H1 (cell line): ENCODE measurements around the gene NUDT3. TPM values are rescaled to one million over a fixed set of nuclear protein-coding genes. Genes with fewer than 3 reads are reported as not detected.

Experiments
- CTCF ChIA-PET: fragments of 300-600 bp; sonication (Branson Sonifier 250); formaldehyde crosslinking; loops from one replicate; lab custom pipeline; 2021; ENCODE audit not compliant: partially characterized antibody; lab: Charles Lee
- POLR2A ChIA-PET: fragments of 300-600 bp; sonication (Branson Sonifier 250); formaldehyde crosslinking; loops from one replicate; lab custom pipeline; 2021; ENCODE audit warnings: inconsistent platforms; ENCODE audit not compliant: partially characterized antibody; lab: Charles Lee
- DNase-seq, 2 experiments: peaks; one replicate each; pipeline versions ENCODE4 v3.0.0 to v3.0.0-alpha.2; 2010 to 2022; ENCODE audit warnings: low spot score in 2 of 2, low read depth in 1 of 2, mixed read lengths in 1 of 2
- FAIRE-seq: peaks from 2 replicates; lab custom pipeline; 2011; peaks lifted over from hg19 to GRCh38; lab: Jason Lieb, UNC
- H2AFZ ChIP-seq: 2 replicates; pipeline ENCODE4 v1.8.1; 2012; ENCODE audit warnings: low read length, inconsistent platforms
- H2AK5ac ChIP-seq: 2 replicates; pipeline ENCODE4 v1.6.1; 2013; ENCODE audit warnings: low read depth, low read length
- H2BK120ac ChIP-seq: replicated peaks from 2 replicates; pipeline ENCODE3; 2013; ENCODE audit warnings: low read depth, low read length, inconsistent platforms
- H2BK12ac ChIP-seq: 2 replicates; pipeline ENCODE4 v1.6.1; 2013; ENCODE audit warnings: low read depth, low read length
- H2BK15ac ChIP-seq: 2 replicates; pipeline ENCODE4 v1.6.1; 2013; ENCODE audit warnings: low read length
- H2BK20ac ChIP-seq: 2 replicates; pipeline ENCODE4 v1.6.1; 2013; ENCODE audit warnings: low read length
- H2BK5ac ChIP-seq: 2 replicates; pipeline ENCODE4 v1.6.1; 2013; ENCODE audit warnings: low read depth, low read length
- H3K14ac ChIP-seq: 2 replicates; pipeline ENCODE4 v1.6.1; 2013; ENCODE audit warnings: inconsistent platforms; ENCODE audit not compliant: insufficient read length
- H3K18ac ChIP-seq: 2 replicates; pipeline ENCODE4 v1.6.1; 2013; ENCODE audit warnings: low read length; ENCODE audit errors: extremely low read depth
- H3K23ac ChIP-seq: 2 replicates; pipeline ENCODE4 v1.6.1; 2013; ENCODE audit warnings: inconsistent platforms; ENCODE audit not compliant: insufficient read length
- H3K23me2 ChIP-seq: 2 replicates; pipeline ENCODE4 v1.6.1; 2013; ENCODE audit warnings: low read depth, low read length
- H3K27ac ChIP-seq: 2 replicates; pipeline ENCODE4 v1.6.1; 2011; ENCODE audit warnings: low read depth, low read length, inconsistent platforms
- H3K27me3 ChIP-seq, 4 experiments: replicated peaks in 1 of 4; 1 replicate in 1 of 4; 2 replicates in 3 of 4; pipeline versions ENCODE4 v1.6.1 to v1.8.1; 2011 to 2013; ENCODE audit warnings: low read length in 3 of 4, mild to moderate bottlenecking in 3 of 4, inconsistent platforms in 2 of 4, mixed read lengths in 2 of 4, moderate library complexity in 1 of 4; ENCODE audit not compliant: control insufficient read depth in 3 of 4, insufficient read depth in 3 of 4; ENCODE audit errors: extremely low read depth in 1 of 4
- H3K36me3 ChIP-seq, 4 experiments: 2 replicates each; pipeline versions ENCODE4 v1.6.1 to v1.8.1; 2011 to 2013; ENCODE audit warnings: mild to moderate bottlenecking in 4 of 4, low read length in 3 of 4, moderate library complexity in 2 of 4, control low read depth in 1 of 4, inconsistent platforms in 1 of 4; ENCODE audit not compliant: insufficient read depth in 4 of 4, control insufficient read depth in 2 of 4
- H3K4ac ChIP-seq: replicated peaks from 2 replicates; pipeline ENCODE3; 2013; ENCODE audit warnings: low read length, low read depth, mixed read lengths, inconsistent platforms; ENCODE audit not compliant: insufficient read length
- H3K4me1 ChIP-seq, 4 experiments: replicated peaks in 1 of 4; 1 replicate in 1 of 4; 2 replicates in 3 of 4; pipeline versions ENCODE4 v1.6.1 to v1.8.1; 2011 to 2013; ENCODE audit warnings: low read length in 3 of 4, inconsistent platforms in 2 of 4, mixed read lengths in 1 of 4; ENCODE audit not compliant: insufficient read depth in 4 of 4, control insufficient read depth in 3 of 4
- H3K4me2 ChIP-seq, 2 experiments: 2 replicates each; pipeline versions ENCODE4 v1.6.1 to v1.8.1; 2011 to 2013; ENCODE audit warnings: low read depth in 2 of 2, low read length in 2 of 2, control low read depth in 1 of 2, inconsistent platforms in 1 of 2, mild to moderate bottlenecking in 1 of 2; ENCODE audit not compliant: insufficient read depth in 1 of 2
- H3K4me3 ChIP-seq, 4 experiments: fragments of 200-600, 300-600 bp in 1 of 4; sonication (generic), shearing (Covaris generic), sonication (Bioruptor Twin) in 1 of 4; 2 replicates each; pipeline versions ENCODE4 v1.5.1 to v1.8.1; 2011 to 2016; ENCODE audit warnings: low read length in 4 of 4, low read depth in 3 of 4, control low read depth in 2 of 4, inconsistent platforms in 2 of 4, mild to moderate bottlenecking in 2 of 4, mixed read lengths in 1 of 4, moderate library complexity in 1 of 4; ENCODE audit not compliant: insufficient read depth in 2 of 4; ENCODE audit errors: extremely low read depth in 1 of 4
- H3K56ac ChIP-seq: replicated peaks from 2 replicates; pipeline ENCODE3; 2013; ENCODE audit warnings: low read depth, mild to moderate bottlenecking, mixed read lengths, low read length, inconsistent platforms; ENCODE audit not compliant: insufficient read length
- H3K79me1 ChIP-seq: 2 replicates; pipeline ENCODE4 v1.6.1; 2013; ENCODE audit warnings: low read depth, low read length, control low read depth
- H3K79me2 ChIP-seq, 2 experiments: 2 replicates each; pipeline versions ENCODE4 v1.6.1 to v1.8.1; 2012 to 2013; ENCODE audit warnings: low read length in 2 of 2, mild to moderate bottlenecking in 2 of 2, inconsistent platforms in 1 of 2; ENCODE audit not compliant: insufficient read depth in 2 of 2, control insufficient read depth in 1 of 2
- H3K9ac ChIP-seq, 4 experiments: replicated peaks in 1 of 4; 1 replicate in 1 of 4; 2 replicates in 3 of 4; pipeline versions ENCODE4 v1.6.1 to v1.8.1; 2011 to 2013; ENCODE audit warnings: low read depth in 3 of 4, low read length in 3 of 4, control low read depth in 2 of 4, mild to moderate bottlenecking in 2 of 4, moderate library complexity in 2 of 4, inconsistent platforms in 1 of 4; ENCODE audit errors: extremely low read depth in 1 of 4
- H3K9me3 ChIP-seq, 2 experiments: 2 replicates each; pipeline versions ENCODE4 v1.6.1 to v1.8.1; 2012 to 2013; ENCODE audit warnings: mild to moderate bottlenecking in 2 of 2, moderate library complexity in 2 of 2, control low read depth in 1 of 2, inconsistent platforms in 1 of 2, low read depth in 1 of 2, low read length in 1 of 2, mixed read lengths in 1 of 2; ENCODE audit not compliant: insufficient read depth in 2 of 2
- H4K20me1 ChIP-seq, 2 experiments: replicated peaks in 1 of 2; 2 replicates each; pipeline versions ENCODE3 to v1.8.1; 2011 to 2013; ENCODE audit warnings: inconsistent platforms in 2 of 2, low read length in 2 of 2, mild to moderate bottlenecking in 1 of 2; ENCODE audit not compliant: insufficient read depth in 2 of 2, control insufficient read depth in 1 of 2
- H4K5ac ChIP-seq: 2 replicates; pipeline ENCODE4 v1.6.1; 2013; ENCODE audit warnings: low read length, low read depth, mixed read lengths, inconsistent platforms; ENCODE audit not compliant: insufficient read length
- H4K8ac ChIP-seq: 2 replicates; pipeline ENCODE4 v1.8.0; 2013; ENCODE audit warnings: mild to moderate bottlenecking, moderate library complexity, low read length, inconsistent platforms; ENCODE audit not compliant: insufficient read depth; ENCODE audit errors: extremely low read depth
- H4K91ac ChIP-seq: replicated peaks from 2 replicates; pipeline ENCODE3; 2013; ENCODE audit warnings: low read length, mixed read lengths, inconsistent platforms; ENCODE audit not compliant: insufficient read length
- CBX5 ChIP-seq: fragments of 300-800, 300-1000 bp; sonication (generic); IDR thresholded peaks from 2 replicates; pipeline ENCODE4 v1.7.1; 2016; ENCODE audit warnings: antibody characterized with exemption, low read length, low read depth
- JUND ChIP-seq: IDR thresholded peaks from 2 replicates; pipeline ENCODE4 v1.6.1; 2011; ENCODE audit warnings: mild to moderate bottlenecking, improper control_type of control experiment, low read length
- SP1 ChIP-seq: IDR thresholded peaks from 2 replicates; pipeline ENCODE4 v1.6.1; 2011; ENCODE audit warnings: low read depth, low read length
- WGBS, 2 experiments: shearing (Covaris generic) in 1 of 2; methylation state at CpG; one replicate each; pipeline versions ENCODE4 v1.1.6 to v1.1.7; 2013 to 2015; ENCODE audit warnings: low lambda C conversion rate in 2 of 2, mixed read lengths in 2 of 2, inconsistent platforms in 1 of 2, low coverage in 1 of 2, missing lambda C conversion rate in 1 of 2; ENCODE audit not compliant: insufficient replicate concordance in 2 of 2, insufficient coverage in 1 of 2, insufficient read length in 1 of 2; ENCODE audit errors: extremely low coverage in 1 of 2, missing lambda C conversion rate in 1 of 2; 5-methylcytosine and 5-hydroxymethylcytosine counted together
- polyA plus RNA-seq, 7 experiments: library from polyadenylated mRNA; depleted of rRNA in 3 of 7; stranded (reverse) in 5 of 7; unstranded in 2 of 7; fragments of >200 nt in 5 of 7; fragments of 200-250 nt in 2 of 7; gene quantifications; 1 replicate in 5 of 7; 2 replicates in 1 of 7; 4 replicates in 1 of 7; pipeline versions ENCODE4 v1.2.1 to v1.2.3, GENCODE V29; 2011 to 2013; ENCODE audit warnings: missing spikeins in 2 of 7, mixed read lengths in 2 of 7
- total RNA-seq: library from RNA; stranded (reverse); fragmentation: NEBNext Ultra II Directional; extraction: Animal tissue kit (Norgen Biotek cat#: 25700); gene quantifications from 2 replicates; pipeline ENCODE4 v1.2.1, GENCODE V29; 2021

The NUDT3 gene
- total and polyA plus RNA-seq, 2 of the 8 experiments (the other 6 are each of a cell fraction or from before 2014, with no cell fraction given), result 14.1 to 36.9 TPM

- Histone ChIP-seq H2BK15ac (no peak overlapping the region), H4K20me1 (peaks cover 0 to 3% of the 10 kb centered on the region in 2 experiments), H3K4ac (no peak overlapping the region), H2AK5ac (no peak overlapping the region), H4K91ac (no peak overlapping the region), H3K4me2 (no peak overlapping the region), H3K79me2 (no peaks in the 10 kb centered on the region), H3K4me1 (no peaks in the 10 kb centered on the region), H2BK20ac (no peak overlapping the region), H3K27ac (no peak overlapping the region), H3K4me3 (no peak overlapping the region), H2AFZ (no peak overlapping the region), H3K23ac (no peak overlapping the region), H3K27me3 (no peaks in the 10 kb centered on the region), H3K9me3 (no peaks in the 10 kb centered on the region), H3K23me2 (no peaks in the 10 kb centered on the region), H2BK12ac (no peak overlapping the region), H3K56ac (no peak overlapping the region), H2BK5ac (no peak overlapping the region), H3K36me3 (peaks cover 0 to 2% (median 0%) of the 10 kb centered on the region in 4 experiments; a peak in 2 of 8 replicates), H4K5ac (no peak overlapping the region), H3K79me1 (peaks cover 2% of the 10 kb centered on the region; the same call in 1 of the 2 replicates), H4K8ac (no peak overlapping the region), H3K14ac (no peak overlapping the region), H2BK120ac (no peak overlapping the region), H3K18ac (no peak overlapping the region), H3K9ac (no peak overlapping the region)
- FAIRE-seq (no peak), DNase-seq (no peak)
- WGBS, 2 experiments, result 96 to 100% methylated on average over 1 to 6 of the region's 6 CpGs
- ChIA-PET POLR2A (no interaction called here), CTCF (interaction anchor here (1.5 kb wide), 1 partner anchor 86 kb away, joined by 3 read pairs; no protein-coding TSS in a partner anchor)
- TF ChIP-seq JUND (no peak), SP1 (no peak), CBX5 (no peak)
Measured at GRCh38 chr6:34332251-34333198, 59.9 kb downstream of the NUDT3 start.
